Myocyte (in vitro differentiated cells): ENCODE measurements around the gene COPS8. TPM values are rescaled to one million over a fixed set of nuclear protein-coding genes. Genes with fewer than 3 reads are reported as not detected.

Experiments used
- DNase-seq: peaks from one replicate; pipeline ENCODE4 v3.0.0-alpha.2; 2012; ENCODE audit warnings: low read depth
- total RNA-seq: library from RNA; depleted of rRNA; stranded (reverse); fragments of >200 nt; gene quantifications from 2 replicates; pipeline ENCODE4 v1.2.3, GENCODE V29; 2014

Gene COPS8
- total RNA-seq, 1 donor from 2014 or later = 209 TPM

- DNase-seq = peak; percentile 47
These were observed 12.4 kb downstream of the COPS8 start for GRCh38 chr2:237097911-237098702.

- DNase-seq = no peak
These were observed 14.1 kb downstream of the COPS8 start for GRCh38 chr2:237099804-237100203.

GRCh38 chr2:237101118-237101979 is 15.7 kb downstream of the COPS8 start:
- no peak for DNase-seq

GRCh38 chr2:237102428-237102827 is 16.7 kb downstream of the COPS8 start:
- DNase-seq = no peak

GRCh38 chr2:237109421-237109934 is 23.8 kb downstream of the COPS8 start:
- no peak for DNase-seq

- DNase-seq = no peak
These were observed 27.5 kb downstream of the COPS8 start for GRCh38 chr2:237113026-237113795.

- no peak for DNase-seq
These were observed 30.2 kb downstream of the COPS8 start for GRCh38 chr2:237115870-237116269.

- no peak for DNase-seq
These were observed 30.7 kb downstream of the COPS8 start for GRCh38 chr2:237116431-237116830.

- DNase-seq = no peak
These were observed 32.3 kb downstream of the COPS8 start for GRCh38 chr2:237118025-237118424.

GRCh38 chr2:237118561-237119155 is 33.0 kb downstream of the COPS8 start:
- no peak for DNase-seq

- DNase-seq = no peak
These were observed 35.2 kb downstream of the COPS8 start for GRCh38 chr2:237120916-237121315.

GRCh38 chr2:237121321-237121720 is 35.6 kb downstream of the COPS8 start:
- peak; percentile 80 for DNase-seq

- peak; percentile 70 for DNase-seq
These were observed 36.6 kb downstream of the COPS8 start for GRCh38 chr2:237122214-237122666.

GRCh38 chr2:237124820-237125219 is 39.1 kb downstream of the COPS8 start:
- DNase-seq = no peak

GRCh38 chr2:237125967-237126366 is 40.3 kb downstream of the COPS8 start:
- no peak for DNase-seq

GRCh38 chr2:237126519-237127174 is 41.0 kb downstream of the COPS8 start:
- DNase-seq = no peak

GRCh38 chr2:237128026-237128703 is 42.5 kb downstream of the COPS8 start:
- DNase-seq = peak; percentile 97

- DNase-seq = no peak
These were observed 43.3 kb downstream of the COPS8 start for GRCh38 chr2:237128845-237129592.
